HG03439 (cell line): ENCODE results near the gene PLEKHN1.
"Not testable (repeated sequence)": the region's sequence is repeated elsewhere in the genome, so short reads cannot be mapped to it uniquely, and the experiment has no call there.

ENCODE experiments used
- ATAC-seq: cut with Tn5 transposase; IDR thresholded peaks from one replicate; pipeline ENCODE4 v1.9.1; 2021; ENCODE audit warnings: mild to moderate bottlenecking, moderate library complexity; ENCODE audit not compliant: unreplicated experiment

Gene PLEKHN1

GRCh38 chr1:973459-974292 lies 7.4 kb downstream of the PLEKHN1 start:
- no peak for ATAC-seq

GRCh38 chr1:974293-974640 lies 8.0 kb downstream of the PLEKHN1 start:
- ATAC-seq: no peak

GRCh38 chr1:974687-975328 lies 8.5 kb downstream of the PLEKHN1 start:
- no peak for ATAC-seq

GRCh38 chr1:975365-975764 lies 9.1 kb downstream of the PLEKHN1 start:
- no peak for ATAC-seq

DNA sequence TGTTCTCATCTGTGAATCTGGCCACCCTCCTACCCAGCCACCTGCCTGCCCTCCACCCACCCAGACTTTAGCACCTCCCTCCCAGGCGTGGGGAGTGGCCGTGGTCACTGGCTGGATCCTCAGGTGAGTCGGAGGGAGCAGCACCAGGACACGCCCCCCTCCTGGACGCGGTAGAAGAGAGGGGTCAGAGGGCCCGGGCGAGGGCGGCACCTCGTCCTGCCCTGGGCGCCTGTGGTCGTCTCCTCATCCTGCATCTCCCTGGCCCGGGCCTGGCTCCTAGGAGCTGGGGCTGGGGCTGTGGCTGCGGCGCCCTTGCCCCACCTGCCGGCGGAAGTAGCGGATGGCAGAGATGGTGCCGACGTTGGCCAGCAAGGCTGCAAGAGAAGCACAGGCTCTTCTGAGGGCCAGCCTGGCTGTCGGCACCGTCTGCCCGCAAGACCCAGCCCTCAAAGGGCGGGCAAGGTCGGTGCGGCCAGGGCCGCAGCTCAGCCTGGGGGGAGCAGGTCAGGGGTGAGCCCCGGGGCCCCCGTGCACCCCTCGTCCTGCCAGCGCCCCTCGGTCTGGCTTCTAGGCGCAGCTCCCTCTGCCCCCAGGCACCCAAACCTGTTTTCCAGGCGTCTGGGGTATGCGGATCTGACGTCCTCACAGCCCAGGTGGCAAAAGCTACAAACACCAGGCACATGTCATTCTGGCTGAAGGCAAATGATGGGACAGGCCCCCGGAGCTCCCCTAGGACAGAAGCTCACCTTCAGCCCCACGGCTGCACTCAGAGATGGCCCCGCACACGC lies 9.8 kb downstream of the PLEKHN1 start:
- no peak for ATAC-seq

GRCh38 chr1:976791-977190 lies 10.5 kb downstream of the PLEKHN1 start:
- ATAC-seq: not testable (repeated sequence)

- ATAC-seq: no peak
Measured at GRCh38 chr1:978069-978834, 12.0 kb downstream of the PLEKHN1 start.

DNA sequence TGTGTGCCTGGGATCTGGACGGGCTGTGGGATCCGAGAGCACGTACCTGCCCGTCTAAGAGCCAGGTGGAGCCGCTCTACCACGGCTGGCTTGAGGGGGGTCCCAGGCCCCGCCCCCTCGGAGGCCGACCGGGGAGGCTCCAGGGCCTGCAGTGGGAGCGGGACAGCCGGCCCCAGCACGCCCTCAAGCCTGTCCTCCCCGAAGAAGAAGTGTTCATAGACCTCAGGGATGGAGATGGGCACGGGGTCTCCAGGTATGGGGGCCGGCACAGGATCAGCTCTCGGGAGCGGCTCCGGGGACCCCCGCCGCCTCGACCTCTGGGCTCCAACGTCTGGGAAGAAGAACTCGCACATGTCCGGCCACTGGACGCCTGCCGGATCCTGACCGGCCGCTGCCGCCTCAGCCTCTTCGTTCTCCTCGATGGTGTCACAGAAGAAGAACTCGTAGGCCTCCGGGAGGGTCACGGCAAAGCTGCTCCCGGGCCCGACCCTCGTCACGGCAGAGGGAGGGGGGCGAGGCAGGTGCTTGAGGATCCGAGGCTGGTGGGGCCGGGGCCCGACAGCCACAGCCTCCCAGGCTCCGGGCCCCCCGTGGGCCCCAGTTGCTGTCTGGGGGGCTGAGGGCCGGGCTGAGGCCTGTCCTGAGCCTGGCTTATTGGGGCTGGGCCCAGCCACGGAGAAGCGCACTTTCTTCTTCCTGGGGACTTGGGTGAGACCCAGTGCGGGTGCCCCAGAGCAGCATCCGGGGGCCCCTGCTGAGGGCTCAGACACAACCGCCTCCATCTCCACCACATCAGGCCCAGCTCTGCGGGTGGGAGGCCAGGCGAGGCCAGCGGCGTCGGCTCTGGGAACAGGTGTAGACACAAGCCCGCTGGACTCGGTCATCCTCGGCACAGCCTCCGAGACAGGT lies 12.8 kb downstream of the PLEKHN1 start:
- ATAC-seq: no peak

DNA sequence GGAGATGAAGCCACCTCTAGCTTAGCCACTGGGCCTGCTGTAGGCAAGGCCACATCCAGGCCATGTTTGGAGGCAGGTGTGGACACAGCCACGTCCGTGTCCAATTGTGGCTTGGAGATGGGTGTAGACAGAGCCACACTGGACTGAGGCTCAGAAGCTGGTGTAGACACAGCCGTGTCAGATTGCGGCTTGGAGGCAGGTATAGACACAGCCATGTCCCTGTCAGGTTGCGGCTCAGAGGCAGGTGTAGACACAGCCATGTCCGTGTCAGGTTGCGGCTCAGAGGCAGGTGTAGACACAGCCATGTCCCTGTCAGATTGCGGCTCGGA lies 13.4 kb downstream of the PLEKHN1 start:
- ATAC-seq: no peak

GRCh38 chr1:980137-980571 lies 13.9 kb downstream of the PLEKHN1 start:
- no peak for ATAC-seq

GRCh38 chr1:980602-981395 lies 14.5 kb downstream of the PLEKHN1 start:
- no peak for ATAC-seq

DNA sequence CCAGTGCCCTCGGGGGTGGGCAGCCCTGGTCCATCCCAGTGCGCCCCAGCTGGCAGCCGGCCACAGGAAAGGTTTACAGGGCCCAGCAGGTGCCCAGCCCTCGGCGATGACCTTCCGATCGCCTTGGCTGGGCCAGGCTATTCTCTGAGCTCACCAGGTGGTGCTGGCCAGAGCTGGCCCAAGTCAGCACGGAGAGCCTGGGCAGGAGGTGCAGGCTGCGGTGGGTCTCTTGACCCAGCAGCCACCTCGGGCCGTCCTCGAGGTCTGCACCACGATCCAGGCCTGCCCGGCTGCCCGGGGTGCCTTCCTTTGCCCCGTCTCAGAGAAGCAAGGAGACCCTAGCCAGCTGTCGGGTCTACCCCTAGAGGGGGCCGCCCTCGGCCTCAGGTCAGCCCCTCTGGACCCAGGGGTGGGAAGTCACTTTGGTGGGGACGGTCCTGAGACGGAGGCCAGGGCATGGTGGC lies 15.2 kb downstream of the PLEKHN1 start:
- ATAC-seq: no peak

DNA sequence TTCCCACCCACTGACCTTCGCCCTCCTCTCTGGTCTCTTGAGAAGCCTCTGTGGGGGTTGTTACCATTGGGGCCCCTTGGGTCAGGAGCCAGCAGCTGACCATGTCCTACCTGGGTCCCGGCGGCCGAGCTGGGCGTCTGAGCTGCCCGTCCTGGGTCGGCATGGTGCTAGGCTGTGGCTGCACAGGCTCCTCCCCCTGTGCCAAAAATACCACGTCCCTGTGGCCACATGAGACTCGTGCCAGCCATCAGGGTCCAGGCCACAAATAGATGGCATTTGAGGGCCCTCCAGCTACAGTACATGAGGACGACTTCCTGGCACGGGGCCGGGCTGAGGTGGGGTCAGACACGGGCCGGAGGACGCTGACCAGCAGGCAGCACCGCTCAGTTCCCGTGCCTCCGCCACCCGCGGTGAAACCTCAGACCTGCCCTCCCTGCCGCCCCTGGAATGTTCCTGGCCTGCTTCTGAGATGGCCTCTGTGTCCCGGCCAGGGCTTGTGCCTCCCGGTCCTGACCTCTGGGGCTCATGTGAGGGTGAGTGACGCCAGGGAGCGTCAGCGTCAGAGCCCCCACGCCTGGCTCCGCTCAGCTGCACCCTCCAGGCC lies 15.8 kb downstream of the PLEKHN1 start, which contains the start of gene PERM1:
Gene PERM1, minus strand, starts transcription at position 139 of the 604 bp plus-strand sequence. CDS start 1,064 bp downstream, outside the sequence.
- ATAC-seq: no peak

- ATAC-seq: no peak
Measured at GRCh38 chr1:982765-983436, 16.6 kb downstream of the PLEKHN1 start.

GRCh38 chr1:983798-984475 lies 17.7 kb downstream of the PLEKHN1 start:
- ATAC-seq: no peak

DNA sequence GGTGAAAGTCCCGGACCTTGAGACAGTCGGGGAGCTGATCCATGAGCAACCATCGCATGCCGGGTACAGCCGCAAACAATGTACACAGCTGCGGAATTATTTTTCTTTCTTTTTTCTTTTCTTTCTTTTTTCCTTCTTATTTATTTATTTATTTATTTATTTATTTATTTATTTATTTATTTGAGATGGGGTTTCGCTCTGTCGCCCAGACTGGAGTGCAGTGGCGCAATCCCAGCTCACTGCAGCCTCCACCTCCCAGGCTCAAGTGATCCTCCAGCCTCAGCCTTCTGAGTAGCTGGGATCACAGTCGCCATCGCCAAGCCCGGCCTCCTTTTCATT lies 18.2 kb downstream of the PLEKHN1 start:
- no peak for ATAC-seq

- ATAC-seq: no peak
Measured at GRCh38 chr1:985126-985525, 18.8 kb downstream of the PLEKHN1 start.

DNA sequence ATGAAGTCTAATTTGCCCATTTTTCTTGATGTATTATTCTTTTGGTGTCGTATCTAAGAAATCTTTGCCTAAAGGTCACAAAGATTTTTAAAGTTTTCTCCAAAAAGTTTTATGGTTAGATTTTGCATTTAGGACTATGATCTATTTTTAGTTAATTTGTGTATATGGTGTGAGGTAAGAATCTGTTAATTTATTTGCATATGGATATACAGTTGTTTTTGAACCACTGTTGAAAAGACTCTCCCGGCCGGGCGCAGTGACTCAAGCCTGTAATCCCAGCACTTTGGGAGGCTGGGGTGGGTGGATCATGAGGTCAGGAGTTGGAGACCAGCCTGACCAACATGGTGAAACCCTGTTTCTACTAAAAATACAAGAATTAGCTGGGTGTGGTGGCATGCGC lies 21.8 kb downstream of the PLEKHN1 start:
- ATAC-seq: not testable (repeated sequence)
